CD4-positive, alpha-beta T cell treated with Interleukin-15 for 4 hours (primary cell): Measurements from ENCODE around the gene EDEM3.

Experiments used
- DNase-seq: peaks from one replicate; pipeline ENCODE4 v3.0.0-alpha.2; 2020; ENCODE audit warnings: low spot score

EDEM3 gene

GRCh38 chr1:184673305-184673704 is 81.4 kb downstream of the EDEM3 start:
- DNase-seq, result no peak

- no peak for DNase-seq
Observed at GRCh38 chr1:184672013-184672726, 82.5 kb downstream of the EDEM3 start.

GRCh38 chr1:184669391-184669790 is 85.3 kb downstream of the EDEM3 start:
- DNase-seq, result no peak

DNA sequence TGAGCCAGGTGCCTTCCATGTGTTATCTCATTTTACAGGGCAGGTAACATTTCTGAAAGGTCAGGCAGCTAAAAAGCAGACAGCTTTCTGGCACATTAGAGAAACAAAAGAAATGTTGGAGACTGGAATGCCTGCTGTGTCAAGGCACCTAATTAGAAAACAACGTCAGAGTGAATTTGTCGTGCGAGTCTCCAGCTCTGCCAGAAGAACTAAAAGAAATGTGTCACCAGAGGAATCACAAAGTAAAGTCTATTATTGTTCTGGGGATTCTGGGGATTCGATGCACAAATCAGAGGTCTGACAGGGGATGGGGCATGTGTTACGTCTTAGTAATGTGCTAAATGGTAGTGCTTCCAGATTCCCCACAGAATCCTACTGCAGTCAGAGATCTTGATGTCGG is 89.3 kb downstream of the EDEM3 start:
- DNase-seq, result no peak

GRCh38 chr1:184664661-184665060 is 90.0 kb downstream of the EDEM3 start:
- no peak for DNase-seq

- DNase-seq, result peak; percentile 26
Observed at GRCh38 chr1:184664042-184664660, 90.5 kb downstream of the EDEM3 start.

DNA sequence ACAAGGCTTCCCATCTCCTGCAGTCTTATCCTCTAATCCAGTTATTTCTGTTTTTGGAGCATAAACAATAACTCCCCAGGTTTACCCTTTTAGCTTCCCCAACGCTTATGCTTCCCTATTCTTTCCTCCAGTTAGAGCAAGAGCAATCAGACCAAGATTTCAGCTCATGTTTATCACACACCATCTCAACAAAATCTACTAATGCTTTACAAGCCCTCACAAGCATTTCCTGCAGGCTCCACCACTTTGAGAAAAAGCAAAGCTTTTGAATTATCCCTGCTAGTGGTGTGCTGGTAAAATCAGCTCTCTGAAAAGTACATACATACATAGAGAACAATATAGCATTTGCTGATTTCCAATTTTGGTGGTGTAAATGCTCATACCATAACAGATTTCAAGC is 92.9 kb downstream of the EDEM3 start:
- DNase-seq, result no peak

DNA sequence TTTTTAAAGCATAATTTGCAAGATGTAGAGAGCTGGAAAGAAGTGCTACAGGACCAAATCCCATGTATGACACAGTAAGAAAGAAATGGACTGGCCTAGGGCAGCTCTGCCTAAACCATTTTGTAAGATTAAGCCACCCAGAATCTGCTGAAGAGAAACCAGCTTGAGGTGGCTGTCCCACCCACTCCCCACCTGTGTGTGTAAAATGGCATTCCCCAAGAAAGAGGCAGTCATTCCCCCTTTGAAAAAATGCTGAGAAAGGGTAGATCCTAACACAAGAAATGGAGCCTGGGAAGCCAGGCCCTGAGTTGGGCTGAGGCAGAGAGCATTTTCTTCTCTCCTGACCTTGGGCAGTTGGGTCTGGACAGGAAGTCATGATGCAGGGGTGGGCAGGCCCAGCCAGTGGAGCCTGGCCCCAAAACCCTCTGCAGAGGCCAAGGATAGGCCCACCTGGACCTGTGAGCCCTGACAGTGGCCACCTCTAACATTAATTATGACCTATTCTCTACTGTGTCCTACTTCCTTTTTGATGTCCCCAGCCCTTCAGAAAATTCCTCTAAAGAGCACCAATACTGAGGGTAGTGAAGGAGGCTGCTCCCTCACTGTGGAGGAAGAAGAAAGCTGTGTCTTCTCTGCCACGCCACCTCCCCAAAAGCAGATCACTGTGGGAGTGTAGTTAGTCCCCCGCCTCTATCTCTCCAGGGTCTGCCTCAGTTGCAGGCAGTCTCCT is 94.0 kb downstream of the EDEM3 start:
- no peak for DNase-seq

DNA sequence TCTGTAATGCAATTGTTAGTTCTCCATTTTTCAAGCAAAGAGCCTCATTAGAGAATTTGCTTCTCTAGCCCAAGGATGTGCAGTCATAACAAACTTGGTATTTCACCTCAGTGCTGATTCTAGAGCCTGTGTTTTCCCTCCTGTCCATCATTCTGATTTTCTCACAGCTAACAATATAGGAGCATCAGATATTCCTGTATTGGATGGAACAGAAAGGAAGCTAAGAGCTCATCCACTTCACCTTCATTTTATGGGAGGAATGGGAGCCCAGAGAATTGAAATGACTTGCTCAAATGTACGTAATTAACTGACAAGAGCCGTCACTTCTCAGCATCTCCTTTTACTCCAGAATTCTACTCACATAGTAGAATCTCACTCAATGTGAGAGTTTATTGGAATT is 96.6 kb downstream of the EDEM3 start:
- DNase-seq, result no peak

DNA sequence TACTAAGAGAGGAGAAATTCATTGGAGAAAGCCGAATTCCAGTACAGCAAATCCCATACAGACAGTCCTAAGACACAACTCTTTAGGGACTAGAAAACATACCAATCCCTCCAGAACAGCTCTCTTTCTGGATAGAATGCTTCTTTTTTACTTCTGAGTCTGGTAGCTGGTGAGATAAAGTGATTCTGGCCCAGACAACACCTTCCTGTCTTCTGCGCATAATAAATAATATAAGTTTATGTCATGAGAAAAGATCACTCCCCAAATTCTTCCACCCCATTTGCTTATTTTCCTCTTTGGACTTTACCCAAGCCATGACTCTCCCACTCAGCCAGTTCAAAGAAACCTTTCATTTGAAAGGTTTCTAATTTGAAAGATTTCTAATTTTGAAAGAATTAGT is 98.4 kb downstream of the EDEM3 start:
- no peak for DNase-seq

DNA sequence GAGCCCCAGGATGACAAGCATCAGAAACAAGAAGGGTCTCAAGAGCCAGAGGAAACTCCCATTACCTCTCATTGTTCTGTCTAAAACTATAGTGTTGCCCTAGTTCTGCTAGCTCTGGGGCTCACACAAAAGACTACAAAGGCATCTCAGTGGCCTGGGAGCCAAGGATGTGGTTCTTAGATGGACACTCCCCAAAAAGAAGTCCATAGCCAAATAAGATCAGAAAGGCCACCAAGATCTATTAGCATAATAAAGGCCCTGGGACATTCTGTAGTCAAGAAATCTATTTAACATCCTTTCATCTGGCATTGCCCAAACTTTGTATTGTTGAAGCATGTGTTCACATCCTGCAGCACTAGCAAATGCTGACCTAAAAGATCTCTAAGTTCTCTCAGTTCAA is 99.5 kb downstream of the EDEM3 start:
- no peak for DNase-seq

GRCh38 chr1:184650177-184650866 is 104.3 kb downstream of the EDEM3 start:
- DNase-seq, result no peak

DNA sequence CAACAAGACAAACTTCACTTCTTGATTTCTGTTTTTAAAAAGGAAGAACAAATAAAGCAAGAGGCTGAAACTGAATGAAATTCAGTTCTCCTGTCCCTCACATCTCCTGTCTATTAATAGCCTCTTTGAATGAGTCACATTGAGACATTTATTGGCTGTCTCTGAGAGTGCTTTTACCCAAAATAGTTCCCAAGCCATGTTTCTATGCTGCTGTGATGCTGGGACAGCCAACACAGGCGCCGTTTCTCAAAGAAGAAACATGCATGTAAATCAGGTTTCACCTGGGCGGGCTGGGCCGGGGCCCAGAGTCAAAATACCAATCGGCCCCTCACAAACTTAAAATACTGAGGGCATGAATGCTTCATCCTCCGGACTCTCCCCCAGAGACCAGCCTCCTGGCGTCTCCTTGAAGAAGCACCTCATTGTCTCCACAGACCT is 105.2 kb downstream of the EDEM3 start:
- no peak for DNase-seq

DNA sequence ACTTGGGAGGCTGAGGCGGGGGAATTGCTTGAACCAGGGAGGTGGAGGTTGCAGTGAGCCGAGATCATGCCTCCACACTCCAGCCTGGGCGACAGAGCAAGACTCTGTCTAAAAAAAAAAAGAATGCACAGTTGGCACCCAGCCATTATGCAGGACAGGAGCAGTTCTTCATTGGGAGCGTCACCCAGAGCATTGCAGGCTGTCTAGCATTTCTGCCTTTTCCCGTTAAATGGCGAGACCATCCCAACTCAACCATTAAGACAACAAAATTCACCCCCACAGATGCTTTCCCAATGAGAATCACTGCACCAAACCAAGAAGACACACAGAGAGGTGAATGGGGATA is 105.8 kb downstream of the EDEM3 start:
- no peak for DNase-seq

GRCh38 chr1:184648160-184648855 is 106.3 kb downstream of the EDEM3 start:
- DNase-seq, result no peak

GRCh38 chr1:184647471-184647870 is 107.2 kb downstream of the EDEM3 start:
- DNase-seq, result no peak

DNA sequence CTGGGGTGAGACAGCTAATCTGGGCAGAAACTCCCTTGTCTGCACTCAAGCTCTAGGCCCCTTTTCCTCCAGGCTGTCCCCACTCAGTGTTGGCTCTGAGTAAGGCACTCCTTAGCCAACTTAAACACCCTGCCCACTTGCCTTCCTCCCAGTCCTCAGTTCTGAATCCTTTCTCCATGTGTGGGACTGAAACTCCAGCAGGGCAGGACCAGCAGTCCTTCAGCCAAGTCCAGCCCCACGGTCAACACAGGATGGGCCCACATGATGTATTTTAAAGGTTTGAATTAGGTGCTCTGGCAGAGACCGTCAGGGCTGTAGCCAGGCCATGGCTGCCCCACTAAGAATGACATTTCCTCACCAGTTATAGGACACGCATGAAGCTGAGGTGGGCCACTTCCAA is 107.8 kb downstream of the EDEM3 start:
- DNase-seq, result no peak

- DNase-seq, result no peak
Observed at GRCh38 chr1:184646178-184646701, 108.4 kb downstream of the EDEM3 start.

- no peak for DNase-seq
Observed at GRCh38 chr1:184644771-184645170, 109.9 kb downstream of the EDEM3 start.

DNA sequence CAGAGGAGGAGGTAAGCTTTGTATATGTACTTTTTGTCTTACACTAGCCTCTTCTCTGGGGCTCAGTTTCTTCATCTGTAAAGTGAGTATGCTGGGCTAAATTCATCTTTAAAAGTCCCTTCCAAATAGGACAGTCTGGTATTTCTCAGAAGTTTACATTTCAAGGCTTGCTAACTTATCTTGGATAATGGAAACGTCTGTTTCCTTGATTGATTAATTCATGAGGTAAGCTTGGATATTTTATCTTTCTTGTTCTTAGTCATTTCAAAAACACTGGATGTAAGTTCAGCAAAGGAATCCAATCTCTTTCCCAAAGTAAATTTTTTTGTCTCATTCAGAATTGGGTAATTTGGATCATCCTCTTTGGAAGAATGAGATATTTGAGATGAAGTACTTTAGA is 111.0 kb downstream of the EDEM3 start:
- DNase-seq, result no peak

GRCh38 chr1:184641894-184642293 is 112.8 kb downstream of the EDEM3 start:
- DNase-seq, result no peak

DNA sequence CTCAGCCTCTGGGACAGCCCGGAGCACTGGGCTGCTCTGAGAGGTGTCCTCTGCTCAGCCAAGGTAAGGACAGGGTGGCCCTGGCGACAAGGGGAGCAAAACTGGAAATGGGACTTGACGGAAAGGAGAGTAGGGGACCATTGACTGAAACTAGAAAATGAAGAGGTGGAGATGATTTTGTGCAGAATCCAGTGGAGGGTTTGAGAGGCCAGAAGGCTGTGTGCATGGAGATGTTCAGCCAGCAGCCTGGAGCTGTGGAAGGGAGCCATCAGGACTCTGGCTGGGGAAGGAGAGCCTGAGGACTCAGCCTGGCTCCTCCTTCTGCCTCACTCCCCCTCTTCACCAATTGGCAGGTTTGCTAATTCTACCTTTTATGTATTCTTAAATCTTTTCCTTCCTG is 114.2 kb downstream of the EDEM3 start:
- DNase-seq, result no peak
